IMR-90 (cell line): ENCODE results near the gene FN3KRP. TPM values are rescaled to one million over a fixed set of nuclear protein-coding genes. Genes with fewer than 3 reads are reported as not detected.

ENCODE experiments used
- ATAC-seq: fragments of 200-7000 bp; cut with Tn5 transposase; 2 replicates; pipeline ENCODE4 v1.9.1; 2020; ENCODE audit warnings: low read depth, mild to moderate bottlenecking, moderate library complexity
- BruUV-seq: library from RNA; stranded (reverse); fragments of 400-500 nt; replicated peaks from 2 replicates; lab custom pipeline; 2021; lab: Mats Ljungman, UMichigan
- CTCF ChIA-PET: fragments of 300-600 bp; formaldehyde crosslinking; extraction: SDS; loops from one replicate; lab custom pipeline; 2021; ENCODE audit warnings: antibody characterized with exemption; lab: Yijun Ruan, JAX
- POLR2A ChIA-PET: fragments of 300-600 bp; sonication (Branson Sonifier 250); formaldehyde crosslinking; loops from one replicate; lab custom pipeline; 2022; ENCODE audit warnings: antibody characterized with exemption; ENCODE audit not compliant: unreplicated experiment; lab: Charles Lee
- DNase-seq: peaks from one replicate; pipeline ENCODE4 v3.0.0; 2013
- H2AFZ ChIP-seq: replicated peaks from 2 replicates; pipeline ENCODE3; 2013; ENCODE audit warnings: low read length, mild to moderate bottlenecking; ENCODE audit not compliant: poor library complexity
- H2AK5ac ChIP-seq: 2 replicates; pipeline ENCODE4 v1.6.1; 2013; ENCODE audit warnings: low read depth, low read length, inconsistent platforms
- H2AK9ac ChIP-seq: replicated peaks from 2 replicates; pipeline ENCODE3; 2013; ENCODE audit warnings: mild to moderate bottlenecking, low read depth, low read length, moderate library complexity; ENCODE audit not compliant: poor library complexity
- H2BK120ac ChIP-seq: 2 replicates; pipeline ENCODE4 v1.6.1; 2013; ENCODE audit warnings: low read depth, low read length, inconsistent platforms
- H2BK15ac ChIP-seq: 3 replicates; pipeline ENCODE4 v1.6.1; 2013; ENCODE audit warnings: low read depth, low read length, inconsistent platforms
- H2BK20ac ChIP-seq: 2 replicates; pipeline ENCODE4 v1.6.1; 2013; ENCODE audit warnings: low read depth, mild to moderate bottlenecking, inconsistent platforms, low read length, moderate library complexity
- H2BK5ac ChIP-seq: 2 replicates; pipeline ENCODE4 v1.6.1; 2013; ENCODE audit warnings: mild to moderate bottlenecking, low read depth, low read length, inconsistent platforms; ENCODE audit not compliant: poor library complexity, severe bottlenecking
- H3K14ac ChIP-seq: replicated peaks from 2 replicates; pipeline ENCODE4 v1.6.1; 2013; ENCODE audit warnings: low read depth, low read length, inconsistent platforms
- H3K18ac ChIP-seq: 2 replicates; pipeline ENCODE4 v1.6.1; 2013; ENCODE audit warnings: low read depth, low read length, control low read depth
- H3K23ac ChIP-seq: 2 replicates; pipeline ENCODE4 v1.6.1; 2013; ENCODE audit warnings: low read depth, low read length, inconsistent platforms
- H3K27ac ChIP-seq: 2 replicates; pipeline ENCODE4 v1.5.1; 2013; ENCODE audit warnings: mild to moderate bottlenecking, control low read depth, low read length; ENCODE audit not compliant: insufficient read depth
- H3K27me3 ChIP-seq: 2 replicates; pipeline ENCODE4 v1.6.1; 2013; ENCODE audit warnings: low read length; ENCODE audit not compliant: control insufficient read depth, insufficient read depth
- H3K36me3 ChIP-seq: 2 replicates; pipeline ENCODE4 v1.6.1; 2013; ENCODE audit warnings: low read length, mixed read lengths; ENCODE audit not compliant: control insufficient read depth, insufficient read depth
- H3K4ac ChIP-seq: 2 replicates; pipeline ENCODE4 v1.6.1; 2013; ENCODE audit warnings: low read depth, low read length, inconsistent platforms
- H3K4me1 ChIP-seq: 2 replicates; pipeline ENCODE4 v1.6.1; 2013; ENCODE audit warnings: low read length, mixed read lengths; ENCODE audit not compliant: control insufficient read depth, insufficient read depth
- H3K4me2 ChIP-seq: 2 replicates; pipeline ENCODE4 v1.6.1; 2013; ENCODE audit warnings: low read depth, mild to moderate bottlenecking, control low read depth, low read length, moderate library complexity
- H3K4me3 ChIP-seq: 2 replicates; pipeline ENCODE4 v1.5.1; 2013; ENCODE audit warnings: low read depth, mild to moderate bottlenecking, control low read depth, low read length, moderate library complexity; ENCODE audit not compliant: insufficient read depth
- H3K56ac ChIP-seq: 2 replicates; pipeline ENCODE4 v1.6.1; 2013; ENCODE audit warnings: low read length, inconsistent platforms; ENCODE audit not compliant: insufficient read depth; ENCODE audit errors: extremely low read depth
- H3K79me1 ChIP-seq, 2 experiments: 2 replicates each; pipeline ENCODE4 v1.6.1; 2013; ENCODE audit warnings: low read length in 2 of 2, inconsistent platforms in 1 of 2, low read depth in 1 of 2
- H3K9ac ChIP-seq: 2 replicates; pipeline ENCODE4 v1.6.1; 2013; ENCODE audit warnings: low read depth, low read length, control low read depth
- H3K9me1 ChIP-seq: 2 replicates; pipeline ENCODE4 v1.6.1; 2013; ENCODE audit warnings: low read length, inconsistent platforms; ENCODE audit not compliant: insufficient read depth
- H3K9me3 ChIP-seq: 2 replicates; pipeline ENCODE4 v1.6.1; 2013; ENCODE audit warnings: low read length; ENCODE audit not compliant: control insufficient read depth, insufficient read depth
- H4K20me1 ChIP-seq: 2 replicates; pipeline ENCODE4 v1.6.1; 2013; ENCODE audit warnings: low read length, inconsistent platforms; ENCODE audit not compliant: insufficient read depth
- H4K5ac ChIP-seq: 2 replicates; pipeline ENCODE4 v1.6.1; 2013; ENCODE audit warnings: mild to moderate bottlenecking, low read depth, low read length, control low read depth
- H4K8ac ChIP-seq, 2 experiments: 2 replicates each; pipeline ENCODE4 v1.6.1; 2013; ENCODE audit warnings: low read depth in 2 of 2, low read length in 2 of 2, control low read depth in 1 of 2, inconsistent platforms in 1 of 2
- H4K91ac ChIP-seq: 2 replicates; pipeline ENCODE4 v1.6.1; 2013; ENCODE audit warnings: low read depth, low read length, inconsistent platforms; ENCODE audit not compliant: insufficient read depth
- BHLHE40 ChIP-seq: fragments of 150-350 bp; IDR thresholded peaks from 2 replicates; pipeline ENCODE4 v1.6.1; 2016; ENCODE audit warnings: mild to moderate bottlenecking, low read depth, low read length
- CEBPB ChIP-seq: IDR thresholded peaks from 2 replicates; pipeline ENCODE4 v1.6.1; 2012; ENCODE audit warnings: low read depth, low read length, improper control_type of control experiment
- FOS ChIP-seq: fragments of 150-350 bp; IDR thresholded peaks from 2 replicates; pipeline ENCODE4 v1.6.1; 2016; ENCODE audit warnings: low read depth, low read length
- MAFK ChIP-seq: IDR thresholded peaks from 2 replicates; pipeline ENCODE4 v1.6.1; 2012; ENCODE audit warnings: low read depth, low read length, improper control_type of control experiment
- MXI1 ChIP-seq: IDR thresholded peaks from 2 replicates; pipeline ENCODE4 v1.6.1; 2012; ENCODE audit warnings: low read depth, mild to moderate bottlenecking, low read length, moderate library complexity, borderline replicate concordance
- NFE2L2 ChIP-seq: fragments of 150-350 bp; IDR thresholded peaks from 2 replicates; pipeline ENCODE4 v1.6.1; 2016; ENCODE audit warnings: low read depth, mild to moderate bottlenecking, low read length
- POLR2A ChIP-seq: IDR thresholded peaks from 2 replicates; pipeline ENCODE4 v1.6.1; 2012; ENCODE audit warnings: mild to moderate bottlenecking, low read depth, low read length
- RCOR1 ChIP-seq: IDR thresholded peaks from 2 replicates; pipeline ENCODE4 v1.6.1; 2012; ENCODE audit warnings: mild to moderate bottlenecking, low read length, improper control_type of control experiment; ENCODE audit not compliant: insufficient replicate concordance
- SMC3 ChIP-seq: fragments of 150-350 bp; IDR thresholded peaks from 2 replicates; pipeline ENCODE4 v1.6.1; 2016; ENCODE audit warnings: low read depth, mild to moderate bottlenecking, antibody characterized with exemption, low read length, moderate library complexity
- USF2 ChIP-seq: fragments of 150-350 bp; IDR thresholded peaks from 2 replicates; pipeline ENCODE4 v1.6.1; 2017; ENCODE audit warnings: mild to moderate bottlenecking, antibody characterized with exemption, low read length, low read depth
- WGBS, 2 experiments: methylation state at CpG; one replicate each; pipeline versions ENCODE4 v1.1.5 to v1.1.7; 2013; ENCODE audit warnings: missing lambda C conversion rate in 2 of 2; ENCODE audit not compliant: insufficient read length in 1 of 2; ENCODE audit errors: extremely low coverage in 2 of 2; 5-methylcytosine and 5-hydroxymethylcytosine counted together
- dilution Hi-C: fragments of 300-500 bp; cut with HindIII; formaldehyde crosslinking; loops from one replicate; pipeline ENCODE4 v1.14.3; 2018; ENCODE audit warnings: low sequenced_read_pairs; ENCODE audit not compliant: unreplicated experiment
- in situ Hi-C: fragments of 300-500 bp; cut with MboI; formaldehyde crosslinking; loops from 3 replicates; pipeline ENCODE4 v1.14.3; 2019; ENCODE audit warnings: low sequenced_read_pairs, inconsistent platforms, mixed read lengths
- intact Hi-C: fragments of 100-400 bp; cut with micrococcal nuclease; formaldehyde crosslinking; loops from 2 replicates; pipeline ENCODE4 v1.10.0; 2022
- polyA plus RNA-seq, 3 experiments: library from polyadenylated mRNA; depleted of rRNA; stranded (reverse); fragments of >200 nt; gene quantifications; 2 replicates each; pipeline ENCODE4 v1.2.3, GENCODE V29; 2012; ENCODE audit warnings: low replicate concordance in 1 of 3
- total RNA-seq: library from RNA; depleted of rRNA; stranded (reverse); fragments of >200 nt; gene quantifications from 2 replicates; pipeline ENCODE4 v1.2.3, GENCODE V29; 2012

Gene FN3KRP
- total and polyA plus RNA-seq, 2 of the 4 experiments (the other 2 are of a cell fraction): 18.6 to 20.3 TPM

GRCh38 chr17:82684228-82684841 lies 32.2 kb upstream of the FN3KRP start:
- no peak overlapping the region for H3K14ac ChIP-seq
- CTCF ChIA-PET: no interaction called here

More at GRCh38 chr17:82684228-82684841, 32.2 kb upstream of the FN3KRP start:
- 83% methylated on average over 5 of the region's 13 CpGs; no CpG with 5 or more reads in 1 of the 2 experiments for WGBS, 2 experiments
- intact Hi-C loops (no loop called here), dilution Hi-C loops (no loop called here), in situ Hi-C loops (no loop called here)
- H3K4me2 ChIP-seq: no peak overlapping the region
- H2BK5ac ChIP-seq: no peak overlapping the region
- ATAC-seq: no peak
- no peak overlapping the region for H3K27ac ChIP-seq
- no peaks in the 10 kb centered on the region for H3K9me1 ChIP-seq
- no TSS peak for BruUV-seq
- POLR2A ChIA-PET: no interaction called here
- H2AFZ ChIP-seq: no peak overlapping the region
- no peaks in the 10 kb centered on the region for H3K36me3 ChIP-seq
- no peak overlapping the region for H4K91ac ChIP-seq
- no peaks in the 10 kb centered on the region for H3K4me1 ChIP-seq
- H2BK15ac ChIP-seq: no peak overlapping the region
- peaks cover 5% of the 10 kb centered on the region for H3K9me3 ChIP-seq
- TF ChIP-seq NFE2L2: no peak
- no peak for TF ChIP-seq USF2
- no peak for TF ChIP-seq MAFK
- TF ChIP-seq RCOR1: no peak
- TF ChIP-seq BHLHE40: no peak
- no peak for TF ChIP-seq SMC3
- TF ChIP-seq CEBPB: no peak
- no peak for TF ChIP-seq POLR2A
- TF ChIP-seq MXI1: no peak
- TF ChIP-seq FOS: no peak
- H3K4ac ChIP-seq: no peak overlapping the region
- DNase-seq: no peak
- H3K23ac ChIP-seq: no peak overlapping the region
- no peak overlapping the region for H3K4me3 ChIP-seq
- no peak overlapping the region for H3K9ac ChIP-seq
- H3K56ac ChIP-seq: no peak overlapping the region
- no peak overlapping the region for H2AK9ac ChIP-seq
- H2AK5ac ChIP-seq: no peak overlapping the region
- no peaks in the 10 kb centered on the region for H4K20me1 ChIP-seq
- no peak overlapping the region for H2BK20ac ChIP-seq
- H3K27me3 ChIP-seq: no peaks in the 10 kb centered on the region
- no peaks in the 10 kb centered on the region for H3K79me1 ChIP-seq
- no peak overlapping the region for H4K5ac ChIP-seq
- H4K8ac ChIP-seq: no peak overlapping the region
- H2BK120ac ChIP-seq: no peak overlapping the region
- no peak overlapping the region for H3K18ac ChIP-seq
